GM12874 (cell line): ENCODE data around the gene RPS14.

Experiments
- CTCF ChIP-seq: IDR thresholded peaks from 2 replicates; pipeline ENCODE4 v1.5.1; 2011; ENCODE audit warnings: low read depth, mild to moderate bottlenecking, control low read depth, low read length, moderate library complexity; ENCODE audit not compliant: insufficient read depth

The RPS14 gene

GRCh38 chr5:150419630-150420270 lies 29.8 kb downstream of the RPS14 start:
- no peak for TF ChIP-seq CTCF

- no peak for TF ChIP-seq CTCF
Observed at GRCh38 chr5:150413176-150413901, 36.2 kb downstream of the RPS14 start.

- TF ChIP-seq CTCF: no peak
Observed at GRCh38 chr5:150412319-150413175, 37.0 kb downstream of the RPS14 start, which contains the start of gene CD74. TSS of gene CD74 (minus strand) at chr5:150412910. CDS start at chr5:150412749, 161 bp downstream.

GRCh38 chr5:150411245-150411979 lies 38.1 kb downstream of the RPS14 start:
- TF ChIP-seq CTCF: no peak

GRCh38 chr5:150410524-150411244 lies 38.9 kb downstream of the RPS14 start:
- no peak for TF ChIP-seq CTCF

GRCh38 chr5:150409638-150410523 lies 39.7 kb downstream of the RPS14 start:
- no peak for TF ChIP-seq CTCF
